GM21381 (cell line): ENCODE data around the gene XKR7.

Experiments
- ATAC-seq: cut with Tn5 transposase; IDR thresholded peaks from one replicate; pipeline ENCODE4 v1.9.1; 2021; ENCODE audit warnings: mild to moderate bottlenecking, moderate library complexity; ENCODE audit not compliant: unreplicated experiment

Gene XKR7

DNA sequence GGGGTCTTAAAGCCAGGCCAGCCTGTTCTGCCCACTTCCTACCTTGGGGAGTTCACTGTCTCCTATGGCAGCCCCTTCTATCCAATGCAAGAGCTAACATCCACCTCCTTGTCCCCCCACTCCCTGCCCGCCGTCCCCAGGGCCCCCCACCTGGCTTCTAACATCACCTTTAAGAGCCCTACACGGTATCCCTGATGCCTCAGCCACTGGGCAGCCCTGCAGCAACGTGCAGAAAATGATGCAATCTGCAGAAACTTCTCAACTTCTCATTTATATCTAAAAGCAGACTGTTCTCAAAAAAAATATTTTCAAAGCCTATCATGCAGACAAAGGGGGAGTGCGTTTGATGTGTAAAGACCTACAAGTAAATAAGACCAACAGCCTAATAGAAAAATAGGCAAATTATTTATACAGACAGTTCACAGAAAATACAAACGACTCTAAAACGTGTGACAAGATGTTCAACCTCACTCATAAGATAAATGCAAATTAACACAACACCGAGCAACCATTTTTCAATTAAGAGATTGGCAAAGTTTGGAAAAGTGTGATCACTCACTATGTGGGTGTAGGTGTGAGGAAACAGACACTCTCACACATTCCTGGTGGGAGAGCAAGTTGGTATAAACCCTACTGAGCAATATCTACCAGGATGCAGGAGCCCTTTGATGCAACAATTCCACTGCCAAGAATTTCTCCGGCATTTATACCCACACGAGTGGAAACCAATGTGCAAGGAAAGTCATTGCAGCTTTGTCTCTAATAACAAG is 69.0 kb downstream of the XKR7 start:
- ATAC-seq: no peak

DNA sequence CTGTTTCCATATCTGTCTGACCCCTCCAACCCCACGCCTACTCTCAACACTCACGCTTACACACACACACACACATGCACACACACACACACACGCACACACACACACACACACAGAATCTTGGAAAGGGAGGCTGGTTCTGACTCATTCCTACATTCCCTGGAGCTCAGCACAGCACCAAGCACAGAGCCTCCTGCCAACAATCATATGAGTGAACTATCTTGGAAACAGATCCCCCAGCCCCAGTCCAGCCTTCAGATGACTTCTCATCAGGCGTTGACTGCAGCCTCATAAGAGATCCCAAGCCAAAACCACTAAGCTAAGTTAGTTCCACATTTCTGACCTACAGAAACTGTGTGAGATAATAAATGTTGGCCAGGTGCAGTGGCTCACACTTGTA is 70.0 kb downstream of the XKR7 start:
- no peak for ATAC-seq

DNA sequence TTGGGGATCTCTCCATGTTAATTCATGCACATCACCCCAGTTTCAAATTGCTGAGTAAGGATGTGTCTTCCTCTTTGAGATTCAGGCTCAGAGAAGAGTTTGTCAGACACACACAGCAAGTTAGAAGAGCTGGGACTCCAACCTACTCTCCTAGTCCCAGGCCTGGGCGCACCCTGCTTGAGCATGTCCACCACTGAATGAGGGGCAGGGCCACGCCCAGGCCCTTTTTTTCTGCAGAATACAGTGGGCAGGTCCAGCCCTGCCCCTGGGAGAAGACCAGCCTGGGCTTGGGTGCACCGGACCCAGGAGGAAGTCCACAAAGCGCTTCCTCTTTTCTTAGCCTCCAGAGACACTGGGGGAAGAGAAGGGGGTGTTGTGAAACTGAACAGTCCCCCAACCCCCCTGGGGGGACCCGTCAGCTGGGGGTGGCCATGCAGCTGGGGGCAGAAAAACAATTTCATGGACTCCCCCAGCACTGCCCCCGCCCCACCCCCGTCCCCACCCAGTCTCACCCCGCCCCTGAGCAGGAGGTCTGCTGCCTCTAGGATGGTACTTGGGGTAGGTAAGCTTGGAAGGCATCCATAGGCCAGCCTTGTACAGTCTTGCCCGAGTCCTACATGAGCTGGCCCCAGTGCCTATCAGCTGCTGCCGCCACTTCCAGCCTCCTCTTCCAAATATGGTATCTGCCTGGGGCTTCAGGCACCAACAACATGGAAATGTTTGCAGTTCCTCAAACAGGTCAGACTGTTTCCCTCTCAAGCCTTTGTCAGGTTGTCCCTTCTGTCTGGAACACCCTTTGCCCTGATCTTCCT is 72.4 kb downstream of the XKR7 start:
- no peak for ATAC-seq

DNA sequence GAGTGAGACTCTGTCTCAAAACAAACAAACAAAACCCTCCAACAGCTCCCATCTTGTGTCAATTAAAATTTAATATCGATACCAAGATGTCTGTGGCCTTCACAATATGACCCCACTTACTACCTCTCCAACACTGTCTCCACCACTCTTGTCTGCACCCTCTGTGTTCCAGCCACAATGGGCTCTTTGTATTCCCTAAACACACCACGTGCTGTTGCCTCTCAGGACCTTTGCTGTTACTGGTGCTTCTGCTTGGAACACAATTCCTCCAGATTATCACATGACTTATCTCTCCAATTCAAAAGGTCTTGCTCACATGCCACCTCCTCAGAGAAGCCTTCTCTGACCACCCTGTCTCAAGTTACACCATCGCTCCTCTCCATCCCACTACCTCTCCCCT is 78.0 kb downstream of the XKR7 start:
- no peak for ATAC-seq

DNA sequence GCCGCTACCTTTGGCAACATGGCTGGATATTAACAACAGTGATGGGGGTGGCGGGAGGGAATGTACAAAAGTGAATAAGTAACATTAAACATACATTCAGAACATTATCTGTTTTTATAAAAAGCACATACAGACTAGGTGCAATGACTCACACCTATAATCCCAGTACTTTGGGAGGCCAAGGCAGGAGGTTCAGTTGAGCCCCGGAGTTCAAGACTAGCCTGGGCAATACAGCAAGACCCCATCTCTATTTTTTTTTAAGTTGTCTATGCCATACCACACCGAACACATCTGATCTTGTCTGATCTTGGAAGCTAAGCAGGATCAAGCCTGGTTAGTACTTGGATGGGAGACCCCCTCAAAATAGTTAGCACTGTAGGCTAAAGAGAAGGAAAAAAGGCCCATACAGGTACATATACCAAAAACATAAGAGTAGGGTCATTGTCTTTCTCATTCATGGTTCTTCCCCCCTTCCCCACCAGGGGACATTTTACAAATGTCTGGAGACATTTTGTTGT is 82.4 kb downstream of the XKR7 start:
- no peak for ATAC-seq

DNA sequence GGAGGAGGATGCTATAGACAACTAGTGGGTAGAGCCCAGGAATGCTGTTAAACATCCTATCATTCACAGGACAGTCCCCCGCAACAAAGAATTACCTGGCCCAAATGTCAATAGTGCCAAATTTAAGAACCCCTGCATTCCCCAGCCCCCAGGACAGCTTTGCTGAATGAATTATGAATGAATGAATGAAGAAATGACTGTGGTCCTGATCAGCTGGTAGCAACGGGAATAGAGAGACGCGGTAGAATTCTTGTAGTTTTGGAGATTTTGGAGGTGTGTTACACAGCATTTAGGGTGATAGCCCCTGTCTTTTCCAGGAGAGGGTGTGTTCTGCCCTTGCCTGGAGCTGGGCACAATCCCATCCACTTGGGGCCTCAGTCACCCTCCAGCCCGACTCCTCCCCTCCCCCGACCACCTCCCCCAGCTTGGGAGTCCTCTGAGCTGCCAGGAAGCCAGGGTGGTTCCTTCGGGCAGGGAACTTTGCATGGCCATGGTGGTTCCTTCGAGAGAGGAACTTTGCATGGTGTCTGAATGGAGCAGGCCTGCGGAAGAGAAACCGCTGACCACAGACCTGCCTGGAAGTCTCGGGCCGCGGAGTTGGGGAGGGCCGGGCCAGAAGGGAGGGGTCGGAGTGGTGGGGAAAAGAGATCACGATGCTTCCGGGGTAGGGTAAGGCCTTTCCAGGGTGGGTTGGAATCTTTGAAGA is 83.1 kb downstream of the XKR7 start:
- no peak for ATAC-seq

DNA sequence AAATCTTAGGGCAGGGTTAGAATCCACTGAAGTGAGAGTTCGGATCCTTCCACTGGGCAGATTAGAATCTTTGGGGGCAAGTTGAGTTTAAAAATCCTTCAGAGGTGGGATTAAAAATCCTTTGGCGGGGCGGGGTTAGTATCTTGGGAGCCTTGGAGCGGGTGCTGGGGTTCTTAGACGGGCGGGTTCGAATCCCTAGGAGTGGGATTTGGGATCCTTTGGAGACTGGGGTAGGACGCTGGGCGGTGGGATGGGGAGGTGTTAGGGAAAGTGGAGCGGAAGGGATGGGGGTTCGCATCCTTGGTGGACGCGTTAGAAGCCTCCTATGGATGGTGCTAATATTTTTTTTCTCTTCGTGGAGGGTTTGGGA is 83.8 kb downstream of the XKR7 start:
- ATAC-seq: no peak

DNA sequence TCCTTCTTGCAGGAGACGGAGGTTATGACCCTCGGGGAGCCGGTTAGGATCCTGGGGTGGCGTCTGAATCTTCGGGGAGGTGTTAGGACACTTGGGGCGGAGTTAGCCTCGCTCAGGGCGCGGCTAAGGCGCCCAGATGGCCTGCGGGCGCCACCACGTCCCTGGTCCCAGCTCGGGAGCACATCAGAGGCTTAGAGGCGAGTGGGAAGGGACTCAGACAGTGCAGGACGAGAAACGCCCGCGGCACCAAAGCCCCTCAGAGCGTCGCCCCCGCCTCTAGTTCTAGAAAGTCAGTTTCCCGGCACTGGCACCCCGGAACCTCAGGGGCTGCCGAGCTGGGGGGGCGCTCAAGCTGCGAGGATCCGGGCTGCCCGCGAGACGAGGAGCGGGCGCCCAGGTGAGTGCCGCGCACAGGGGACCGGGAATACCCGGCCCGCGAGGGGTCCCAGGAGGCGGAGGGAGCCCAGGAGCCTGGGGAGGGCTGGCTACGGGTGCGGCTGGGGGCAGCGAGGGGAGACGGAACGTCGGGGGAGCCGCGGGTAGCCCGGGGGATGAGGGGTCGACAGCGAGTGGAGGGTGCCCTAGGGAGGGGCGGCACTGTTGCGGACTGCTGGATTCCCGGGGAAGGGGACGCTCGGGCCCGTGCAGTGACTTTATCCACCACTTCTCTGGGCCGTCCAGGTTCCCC is 84.3 kb downstream of the XKR7 start, which contains the start of gene HCK:
TSS of gene HCK (plus strand) at position 153 of the 688 bp plus-strand sequence.
- ATAC-seq: no peak

DNA sequence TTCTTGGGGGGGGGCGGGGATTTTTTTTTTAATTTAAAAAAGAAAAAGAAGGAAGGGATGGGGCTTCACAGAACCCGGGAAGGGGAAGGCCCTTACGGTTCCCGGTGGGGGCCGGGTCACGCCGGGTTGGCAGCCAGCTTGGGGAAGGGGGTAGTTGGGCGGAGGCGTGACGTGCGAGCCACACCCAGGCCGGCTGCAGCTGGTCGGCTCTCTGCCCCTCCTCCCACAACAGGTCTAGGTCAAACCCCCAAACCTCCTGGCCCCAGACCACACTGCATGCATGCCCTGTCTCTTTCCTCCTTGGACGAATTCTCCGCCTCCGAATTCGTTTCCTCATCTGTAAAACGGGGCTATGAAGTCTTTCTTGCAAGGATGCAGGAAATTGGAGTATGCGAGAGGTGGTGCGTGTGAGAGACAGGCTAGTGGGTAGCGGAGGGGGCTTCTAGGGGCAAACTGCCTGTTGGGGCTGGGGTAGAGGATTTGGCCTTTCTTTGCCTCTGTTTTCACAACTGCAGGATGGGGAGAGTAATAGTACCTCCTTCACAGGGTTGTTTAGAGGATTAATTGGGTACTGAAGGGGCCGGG is 84.9 kb downstream of the XKR7 start:
- no peak for ATAC-seq
